Measurements from ENCODE around the gene DLGAP1.

DLGAP1 gene

GRCh38 chr18:3848316-3848715, 606.8 kb downstream of the DLGAP1 start:
- DNase-seq = no peak

GRCh38 chr18:3845161-3845560, 609.9 kb downstream of the DLGAP1 start:
- no peak for DNase-seq

DNA sequence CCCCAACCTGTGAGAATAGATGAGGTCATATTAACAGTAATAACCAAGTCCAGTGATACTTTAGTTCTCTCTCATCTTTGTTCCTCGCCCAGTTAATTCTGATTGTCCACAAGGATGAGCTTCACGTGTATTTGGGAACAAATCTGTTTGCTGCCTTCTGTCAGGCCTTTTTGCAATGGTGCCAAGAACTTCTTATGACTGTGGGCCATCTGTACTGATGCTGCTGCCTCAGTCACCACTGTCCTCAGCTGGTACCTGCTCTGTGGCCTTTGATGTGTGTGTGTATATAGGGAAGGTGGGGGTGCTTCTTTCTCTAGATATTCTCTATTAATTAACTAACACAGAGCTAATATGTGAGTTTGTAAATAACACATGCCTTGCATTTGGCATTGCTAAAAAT, 612.3 kb downstream of the DLGAP1 start:
- no peak for DNase-seq

DNA sequence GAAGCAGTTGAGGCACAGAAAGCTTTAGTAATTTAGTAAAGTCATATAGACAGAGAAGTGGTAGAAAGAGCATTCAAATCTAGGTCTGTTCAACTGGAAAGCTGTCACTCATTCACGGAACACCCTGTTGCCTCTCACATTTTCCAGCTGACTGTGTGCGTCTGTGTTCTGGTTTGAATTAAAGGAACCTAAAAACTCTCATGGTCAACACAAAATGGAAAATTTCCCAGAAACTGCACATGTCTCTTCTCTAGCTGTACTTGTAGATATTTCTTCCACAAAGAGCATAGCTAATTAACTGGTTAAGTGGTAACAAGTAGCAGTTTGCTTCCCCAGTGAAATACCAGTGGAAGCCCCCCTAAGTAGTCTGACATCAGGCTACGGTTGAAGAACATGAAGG, 614.3 kb downstream of the DLGAP1 start:
- no peak for DNase-seq

DNA sequence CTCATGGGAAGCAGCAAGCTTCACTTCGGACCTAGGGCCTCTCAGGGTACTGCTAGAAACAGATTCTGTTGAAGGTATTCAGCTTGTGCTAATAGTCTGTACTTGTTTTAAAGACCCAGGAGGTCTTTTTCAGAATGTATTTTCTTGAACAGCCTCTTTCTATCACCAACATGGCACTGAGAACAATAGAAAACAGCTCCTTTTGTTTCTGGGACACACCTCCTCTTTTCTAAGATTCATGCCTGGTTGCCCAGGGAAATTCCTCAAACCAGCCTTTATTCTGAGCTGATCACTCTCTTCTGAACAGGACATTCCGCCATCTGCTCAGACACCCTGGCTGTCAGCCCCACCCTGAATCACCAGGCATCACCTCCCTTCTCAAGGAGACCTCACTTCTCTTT, 615.5 kb downstream of the DLGAP1 start:
- no peak for DNase-seq

- DNase-seq = no peak
Observed at GRCh38 chr18:3836483-3837335, 618.4 kb downstream of the DLGAP1 start.

DNA sequence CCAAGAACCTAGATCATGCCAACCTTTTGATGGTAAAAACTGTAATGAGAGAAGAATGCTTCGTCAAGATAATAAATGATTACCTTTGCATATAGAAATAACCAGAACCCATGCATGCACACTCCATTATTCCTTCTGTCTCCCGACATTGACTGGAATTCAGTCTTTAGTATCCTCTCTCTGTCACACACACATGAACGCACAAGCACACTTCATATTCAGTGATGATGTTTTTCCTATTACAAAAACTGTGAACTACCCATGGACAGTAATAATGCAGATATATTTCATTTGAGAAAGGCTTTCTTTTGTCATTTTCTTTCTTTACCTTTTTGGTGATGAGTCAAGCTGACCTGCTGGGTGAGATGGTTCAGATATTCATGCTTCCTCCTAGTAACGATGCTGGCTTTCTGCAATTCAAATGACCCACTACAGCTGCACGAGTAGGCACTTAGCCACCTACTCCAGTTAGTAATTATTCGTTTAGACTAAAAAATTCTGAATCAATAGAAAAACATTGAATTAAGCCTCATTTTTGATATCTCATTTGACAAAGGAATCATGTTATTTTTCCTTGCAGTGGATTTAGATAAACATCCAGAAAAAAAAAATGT, 623.0 kb downstream of the DLGAP1 start:
- no peak for DNase-seq

DNA sequence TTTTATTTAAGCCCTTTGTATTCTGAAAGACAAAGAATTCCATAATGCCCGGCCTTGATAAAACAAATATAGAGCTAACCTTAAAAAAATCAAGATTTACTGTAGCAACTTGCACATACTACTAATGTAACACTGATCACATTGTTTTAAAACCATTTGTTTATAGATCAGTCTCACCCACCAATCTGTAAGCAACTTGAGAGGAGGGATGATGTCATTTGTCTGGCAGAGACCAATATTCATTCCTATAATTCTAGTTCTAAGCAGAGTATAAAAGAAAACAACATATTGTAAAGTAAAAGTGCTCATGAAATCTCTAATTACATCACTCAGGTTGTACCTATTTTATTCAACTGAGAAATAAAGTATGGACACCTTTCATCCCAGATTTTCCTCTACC, 624.5 kb downstream of the DLGAP1 start:
- no peak for DNase-seq

DNA sequence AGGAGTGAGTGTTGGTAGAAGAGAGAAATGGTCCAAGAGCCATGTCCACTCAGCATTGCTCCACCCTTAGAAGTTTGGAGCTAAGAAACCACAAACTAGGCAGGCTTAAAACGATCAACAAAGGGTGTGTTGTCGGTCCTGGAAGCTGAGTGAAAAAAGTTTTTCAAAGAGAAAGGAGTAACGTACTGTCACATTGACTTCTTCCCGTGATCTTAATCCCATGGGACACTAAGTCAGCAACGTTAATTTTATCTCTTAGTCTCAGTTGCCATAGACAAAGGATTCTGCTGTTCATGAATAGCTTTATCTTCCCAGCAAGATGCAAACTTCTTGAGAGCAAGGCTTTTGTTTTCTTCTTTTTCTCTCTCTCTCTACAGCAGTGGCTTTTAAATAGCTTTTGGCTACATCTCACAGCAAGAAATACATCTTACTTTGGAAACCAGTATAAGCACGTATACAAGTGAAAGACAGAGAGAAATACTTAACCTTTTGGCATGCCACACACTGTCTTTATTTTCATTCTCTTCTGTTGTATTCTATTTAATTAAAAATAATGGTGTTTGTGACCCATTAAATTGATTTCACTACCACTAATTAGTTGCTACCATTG, 627.8 kb downstream of the DLGAP1 start:
- DNase-seq = no peak

- no peak for DNase-seq
Observed at GRCh38 chr18:3826021-3826420, 629.1 kb downstream of the DLGAP1 start.

DNA sequence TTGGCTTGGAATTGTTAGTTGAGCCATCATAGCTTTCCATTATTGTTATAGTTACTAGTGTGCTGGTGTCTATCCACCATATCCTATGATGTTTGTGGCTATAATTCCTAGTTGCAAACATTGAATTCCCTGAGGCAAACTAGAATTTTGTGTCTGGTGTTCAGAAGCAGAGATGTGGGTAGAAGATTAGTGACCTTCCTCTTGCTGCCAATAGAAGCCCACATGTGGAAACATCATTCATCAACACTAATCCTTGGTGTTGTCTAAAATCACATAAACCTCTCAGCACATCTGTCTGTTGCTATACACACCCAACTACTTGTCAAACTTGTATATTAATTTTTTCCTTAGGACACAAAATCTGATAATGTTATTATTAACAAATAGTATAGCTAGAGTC, 631.0 kb downstream of the DLGAP1 start:
- DNase-seq = no peak

GRCh38 chr18:3823073-3823472, 632.0 kb downstream of the DLGAP1 start:
- DNase-seq = no peak

- DNase-seq = no peak
Observed at GRCh38 chr18:3821524-3821923, 633.6 kb downstream of the DLGAP1 start.

DNA sequence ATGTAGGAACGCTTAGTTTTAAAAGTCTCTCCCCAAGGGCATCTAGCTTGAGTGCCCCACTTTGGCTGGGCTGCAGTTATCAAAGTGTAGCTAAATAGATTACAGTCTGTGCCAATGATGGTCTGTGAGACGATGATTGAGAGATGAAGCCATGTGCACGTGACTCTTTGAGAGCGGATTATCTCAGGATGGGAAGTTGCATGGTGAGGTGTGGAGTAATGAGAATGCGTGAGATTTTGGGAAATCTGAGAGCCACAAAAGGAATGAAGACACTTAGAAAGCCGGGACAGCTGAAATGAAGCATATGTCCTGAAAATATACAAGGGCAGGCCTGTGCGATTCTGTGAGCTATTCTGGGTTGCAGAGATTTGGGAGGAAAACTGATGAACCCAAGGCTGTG, 635.1 kb downstream of the DLGAP1 start:
- DNase-seq = no peak

DNA sequence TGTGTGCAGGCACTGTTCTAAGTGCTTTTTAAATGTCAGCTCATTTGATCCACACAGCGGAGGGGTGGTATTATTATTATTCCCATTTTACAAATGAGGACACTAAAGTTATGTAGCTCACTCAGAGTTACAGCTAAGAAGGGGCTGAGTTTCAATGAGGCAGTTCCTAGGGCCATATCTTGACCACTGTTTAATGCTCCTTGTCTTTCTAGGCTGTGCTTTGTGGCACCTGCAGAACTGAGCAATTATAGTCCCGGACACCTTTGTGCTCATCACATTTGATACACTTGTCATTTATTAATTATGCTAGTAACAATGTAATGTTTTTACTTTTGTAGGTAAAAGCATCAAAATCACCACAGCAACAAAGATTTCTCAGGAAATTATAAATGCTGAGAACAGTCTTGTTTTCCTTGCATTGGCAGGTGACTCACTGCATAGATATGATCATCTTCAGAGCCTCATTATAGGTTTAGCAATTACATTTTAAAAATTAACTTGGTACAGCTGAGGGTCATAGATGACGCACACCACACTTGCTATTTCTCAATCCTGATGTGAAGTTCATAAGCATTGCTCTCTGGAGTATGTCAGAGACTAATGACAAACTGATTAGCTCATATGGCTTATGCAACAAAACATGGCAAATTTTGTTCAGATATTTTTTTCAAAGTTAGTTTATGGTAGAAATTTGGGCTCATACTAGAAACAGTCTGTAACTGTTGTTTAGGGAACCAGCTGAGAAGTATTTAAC, 638.3 kb downstream of the DLGAP1 start:
- DNase-seq = no peak

DNA sequence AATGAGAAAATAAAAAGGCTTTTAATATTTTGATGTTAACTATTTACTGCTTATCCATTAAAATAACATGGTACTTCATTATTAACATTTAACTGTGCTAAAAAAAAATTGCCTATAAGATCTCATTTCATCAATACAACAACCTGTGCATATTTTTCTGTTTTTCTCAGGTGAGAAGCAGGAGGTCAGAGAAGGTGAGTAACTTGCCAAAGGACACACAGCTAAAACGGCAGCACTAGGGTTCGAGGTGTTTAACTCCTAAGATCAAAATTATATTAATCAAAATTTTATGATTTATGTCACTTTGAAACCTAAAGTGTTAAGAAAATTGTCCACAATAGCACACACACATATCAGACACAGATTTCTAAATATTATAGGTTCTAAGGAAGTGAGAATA, 639.1 kb downstream of the DLGAP1 start:
- DNase-seq = no peak

DNA sequence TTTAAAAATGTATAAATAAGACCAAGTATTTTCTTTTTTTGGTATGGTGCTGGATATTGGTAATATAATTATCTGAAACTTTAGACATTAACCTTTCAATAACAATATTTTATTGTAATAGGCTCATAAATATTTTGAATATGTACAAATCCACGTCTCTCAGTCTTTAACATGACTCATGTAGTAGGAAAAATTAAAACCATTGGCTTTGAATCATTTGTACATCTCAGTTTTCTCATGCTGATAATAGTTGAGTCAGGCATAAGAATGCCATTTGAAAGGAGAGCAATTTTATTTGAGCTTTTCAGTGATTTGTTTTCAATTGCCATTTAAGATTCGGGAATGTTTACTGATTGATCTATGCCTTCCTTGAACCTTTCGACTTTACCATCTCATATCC, 640.3 kb downstream of the DLGAP1 start:
- no peak for DNase-seq

DNA sequence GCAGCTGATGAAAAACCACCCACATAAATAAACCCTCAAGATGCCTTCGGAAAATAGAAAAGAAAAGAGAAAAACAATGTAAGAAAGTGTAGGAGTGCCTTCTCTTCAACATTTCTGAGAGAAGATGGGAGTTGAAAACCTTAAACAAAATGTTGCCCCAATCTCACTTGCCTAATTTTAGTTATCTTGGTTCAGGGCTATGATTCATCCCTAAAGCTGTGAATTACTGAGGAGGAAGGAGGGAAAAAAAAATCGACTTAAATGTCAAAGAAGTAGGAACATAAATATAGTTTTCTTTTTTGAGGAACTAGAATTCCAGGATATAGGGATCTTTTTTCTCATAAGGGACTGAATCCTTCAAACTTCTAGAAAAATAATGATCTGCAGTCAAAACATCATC, 644.8 kb downstream of the DLGAP1 start:
- no peak for DNase-seq

GRCh38 chr18:3808985-3809780, 645.9 kb downstream of the DLGAP1 start:
- no peak for DNase-seq

GRCh38 chr18:3806656-3807055, 648.5 kb downstream of the DLGAP1 start:
- no peak for DNase-seq

- no peak for DNase-seq
Observed at GRCh38 chr18:3804336-3804735, 650.8 kb downstream of the DLGAP1 start.

GRCh38 chr18:3803350-3803749, 651.8 kb downstream of the DLGAP1 start:
- DNase-seq = no peak

GRCh38 chr18:3799515-3799914, 655.6 kb downstream of the DLGAP1 start:
- no peak for DNase-seq
